Measurements from ENCODE around the gene HERC5. TPM values are rescaled to one million over a fixed set of nuclear protein-coding genes. Genes with fewer than 3 reads are reported as not detected.
"Not testable (repeated sequence)": the region's sequence is repeated elsewhere in the genome, so short reads cannot be mapped to it uniquely, and the experiment has no call there.

HERC5 gene
- total RNA-seq, 1 donor from 2014 or later = 6.6 TPM

GRCh38 chr4:88442689-88443191 lies 14.2 kb upstream of the HERC5 start:
- H3K36me3 ChIP-seq (ENCODE audit: control insufficient read depth, insufficient read depth, low read length) = peaks cover 1% of the 10 kb centered on the region
- DNase-seq (ENCODE audit: low read depth) = no peak
- no peak overlapping the region for H3K4me3 ChIP-seq (ENCODE audit: low read depth, low read length)
- TF ChIP-seq CTCF (IDR thresholded peaks at IDR 0.05; ENCODE audit: insufficient read depth, low read length, poor library complexity, severe bottlenecking) = no peak
- no peaks in the 10 kb centered on the region for H3K27me3 ChIP-seq (ENCODE audit: control insufficient read depth, insufficient read depth, low read length)

GRCh38 chr4:88443486-88443885 lies 13.4 kb upstream of the HERC5 start:
- no peak for TF ChIP-seq CTCF (IDR thresholded peaks at IDR 0.05; ENCODE audit: insufficient read depth, low read length, poor library complexity, severe bottlenecking)
- H3K4me3 ChIP-seq (ENCODE audit: low read depth, low read length) = no peak overlapping the region
- no peak for DNase-seq (ENCODE audit: low read depth)
- H3K36me3 ChIP-seq (ENCODE audit: control insufficient read depth, insufficient read depth, low read length) = peaks cover 1% of the 10 kb centered on the region
- H3K27me3 ChIP-seq (ENCODE audit: control insufficient read depth, insufficient read depth, low read length) = no peaks in the 10 kb centered on the region

GRCh38 chr4:88445252-88445651 lies 11.7 kb upstream of the HERC5 start:
- no peak for DNase-seq (ENCODE audit: low read depth)
- Histone ChIP-seq H3K36me3 (ENCODE audit: control insufficient read depth, insufficient read depth, low read length) (peaks cover 1% of the 10 kb centered on the region), H3K4me3 (ENCODE audit: low read depth, low read length) (no peak overlapping the region), H3K27me3 (ENCODE audit: control insufficient read depth, insufficient read depth, low read length) (no peaks in the 10 kb centered on the region)
- no peak for TF ChIP-seq CTCF (IDR thresholded peaks at IDR 0.05; ENCODE audit: insufficient read depth, low read length, poor library complexity, severe bottlenecking)

GRCh38 chr4:88446124-88446523 lies 10.8 kb upstream of the HERC5 start:
- no peak for TF ChIP-seq CTCF (IDR thresholded peaks at IDR 0.05; ENCODE audit: insufficient read depth, low read length, poor library complexity, severe bottlenecking)
- DNase-seq (ENCODE audit: low read depth) = no peak
- H3K36me3 ChIP-seq (ENCODE audit: control insufficient read depth, insufficient read depth, low read length) = peaks cover 1% of the 10 kb centered on the region
- H3K27me3 ChIP-seq (ENCODE audit: control insufficient read depth, insufficient read depth, low read length) = no peaks in the 10 kb centered on the region
- H3K4me3 ChIP-seq (ENCODE audit: low read depth, low read length) = no peak overlapping the region

GRCh38 chr4:88447371-88448095 lies 9.4 kb upstream of the HERC5 start:
- no peak for TF ChIP-seq CTCF (IDR thresholded peaks at IDR 0.05; ENCODE audit: insufficient read depth, low read length, poor library complexity, severe bottlenecking)
- no peaks in the 10 kb centered on the region for H3K27me3 ChIP-seq (ENCODE audit: control insufficient read depth, insufficient read depth, low read length)
- no peak overlapping the region for H3K4me3 ChIP-seq (ENCODE audit: low read depth, low read length)
- peaks cover 1% of the 10 kb centered on the region for H3K36me3 ChIP-seq (ENCODE audit: control insufficient read depth, insufficient read depth, low read length)
- DNase-seq (ENCODE audit: low read depth) = no peak

- not testable (repeated sequence) for H3K36me3 ChIP-seq (ENCODE audit: control insufficient read depth, insufficient read depth, low read length); DNase-seq (ENCODE audit: low read depth); H3K27me3 ChIP-seq (ENCODE audit: control insufficient read depth, insufficient read depth, low read length); H3K4me3 ChIP-seq (ENCODE audit: low read depth, low read length)
Measured at GRCh38 chr4:88448211-88448765, 8.6 kb upstream of the HERC5 start.

Data from kidney epithelial cell (primary cell).